Left ventricle myocardium inferior (tissue), 1 donor: ENCODE results near the gene DPH1. TPM values are rescaled to one million over a fixed set of nuclear protein-coding genes. Genes with fewer than 3 reads are reported as not detected.

Experiments used
- DNase-seq: peaks from one replicate; pipeline ENCODE4 v3.0.0-alpha.2; 2020
- H3K27ac ChIP-seq: fragments of 200-600 bp; replicated peaks from 2 replicates; pipeline ENCODE4 v1.8.0; 2021
- H3K27me3 ChIP-seq: fragments of 200-600 bp; 2 replicates; pipeline ENCODE4 v1.8.0; 2021; ENCODE audit warnings: low read depth
- H3K36me3 ChIP-seq: fragments of 200-600 bp; 2 replicates; pipeline ENCODE4 v1.8.0; 2021
- H3K4me1 ChIP-seq: fragments of 200-600 bp; 2 replicates; pipeline ENCODE4 v1.8.0; 2021
- H3K4me3 ChIP-seq: fragments of 200-600 bp; 2 replicates; pipeline ENCODE4 v1.8.0; 2021; ENCODE audit warnings: mild to moderate bottlenecking, moderate library complexity
- H3K9me3 ChIP-seq: fragments of 200-600 bp; replicated peaks from 2 replicates; pipeline ENCODE4 v1.8.0; 2021
- intact Hi-C: fragments of 100-400 bp; cut with micrococcal nuclease; formaldehyde crosslinking; loops from one replicate; pipeline ENCODE4 v1.11.0; 2022
- total RNA-seq: library from RNA; stranded (reverse); fragmentation: NEBNext Ultra II Directional; extraction: Animal tissue kit (Norgen Biotek cat#: 25700); gene quantifications from one replicate; pipeline ENCODE4 v1.2.1, GENCODE V29; 2021
- TF ChIP-seq, protein P1 (sequence below): fragments of 200-600 bp; IDR thresholded peaks from 2 replicates; pipeline ENCODE4 v1.8.0; 2021; ENCODE audit warnings: antibody characterized with exemption, mild to moderate bottlenecking, borderline replicate concordance
- donor health status: DM: no; HTN: yes; CAD: no; lungs with severe emphysema.

DPH1 gene
- total RNA-seq, 1 donor from 2014 or later = 29.1 TPM

DNA sequence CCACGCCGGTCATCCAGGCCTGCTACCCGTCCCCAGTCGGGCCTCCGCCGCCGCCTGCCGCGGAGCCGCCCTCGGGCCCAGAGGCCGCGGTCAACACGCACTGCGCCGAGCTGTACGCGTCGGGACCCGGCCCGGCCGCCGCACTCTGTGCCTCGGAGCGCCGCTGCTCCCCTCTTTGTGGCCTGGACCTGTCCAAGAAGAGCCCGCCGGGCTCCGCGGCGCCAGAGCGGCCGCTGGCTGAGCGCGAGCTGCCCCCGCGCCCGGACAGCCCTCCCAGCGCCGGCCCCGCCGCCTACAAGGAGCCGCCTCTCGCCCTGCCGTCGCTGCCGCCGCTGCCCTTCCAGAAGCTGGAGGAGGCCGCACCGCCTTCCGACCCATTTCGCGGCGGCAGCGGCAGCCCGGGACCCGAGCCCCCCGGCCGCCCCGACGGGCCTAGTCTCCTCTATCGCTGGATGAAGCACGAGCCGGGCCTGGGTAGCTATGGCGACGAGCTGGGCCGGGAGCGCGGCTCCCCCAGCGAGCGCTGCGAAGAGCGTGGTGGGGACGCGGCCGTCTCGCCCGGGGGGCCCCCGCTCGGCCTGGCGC lies 27.3 kb downstream of the DPH1 start:
- peaks cover 85% of the 10 kb centered on the region for H3K4me1 ChIP-seq
- H3K36me3 ChIP-seq = peaks cover 47% of the 10 kb centered on the region
- peak overlapping the region; percentile 96 for H3K27ac ChIP-seq
- no peaks in the 10 kb centered on the region for H3K9me3 ChIP-seq
- intact Hi-C loops = no loop called here
- TF ChIP-seq, protein P1, sequence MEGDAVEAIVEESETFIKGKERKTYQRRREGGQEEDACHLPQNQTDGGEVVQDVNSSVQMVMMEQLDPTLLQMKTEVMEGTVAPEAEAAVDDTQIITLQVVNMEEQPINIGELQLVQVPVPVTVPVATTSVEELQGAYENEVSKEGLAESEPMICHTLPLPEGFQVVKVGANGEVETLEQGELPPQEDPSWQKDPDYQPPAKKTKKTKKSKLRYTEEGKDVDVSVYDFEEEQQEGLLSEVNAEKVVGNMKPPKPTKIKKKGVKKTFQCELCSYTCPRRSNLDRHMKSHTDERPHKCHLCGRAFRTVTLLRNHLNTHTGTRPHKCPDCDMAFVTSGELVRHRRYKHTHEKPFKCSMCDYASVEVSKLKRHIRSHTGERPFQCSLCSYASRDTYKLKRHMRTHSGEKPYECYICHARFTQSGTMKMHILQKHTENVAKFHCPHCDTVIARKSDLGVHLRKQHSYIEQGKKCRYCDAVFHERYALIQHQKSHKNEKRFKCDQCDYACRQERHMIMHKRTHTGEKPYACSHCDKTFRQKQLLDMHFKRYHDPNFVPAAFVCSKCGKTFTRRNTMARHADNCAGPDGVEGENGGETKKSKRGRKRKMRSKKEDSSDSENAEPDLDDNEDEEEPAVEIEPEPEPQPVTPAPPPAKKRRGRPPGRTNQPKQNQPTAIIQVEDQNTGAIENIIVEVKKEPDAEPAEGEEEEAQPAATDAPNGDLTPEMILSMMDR = no peak
- peak overlapping the region; percentile 84 for H3K4me3 ChIP-seq
- H3K27me3 ChIP-seq = peaks cover 85% of the 10 kb centered on the region
- DNase-seq = no peak

DNA sequence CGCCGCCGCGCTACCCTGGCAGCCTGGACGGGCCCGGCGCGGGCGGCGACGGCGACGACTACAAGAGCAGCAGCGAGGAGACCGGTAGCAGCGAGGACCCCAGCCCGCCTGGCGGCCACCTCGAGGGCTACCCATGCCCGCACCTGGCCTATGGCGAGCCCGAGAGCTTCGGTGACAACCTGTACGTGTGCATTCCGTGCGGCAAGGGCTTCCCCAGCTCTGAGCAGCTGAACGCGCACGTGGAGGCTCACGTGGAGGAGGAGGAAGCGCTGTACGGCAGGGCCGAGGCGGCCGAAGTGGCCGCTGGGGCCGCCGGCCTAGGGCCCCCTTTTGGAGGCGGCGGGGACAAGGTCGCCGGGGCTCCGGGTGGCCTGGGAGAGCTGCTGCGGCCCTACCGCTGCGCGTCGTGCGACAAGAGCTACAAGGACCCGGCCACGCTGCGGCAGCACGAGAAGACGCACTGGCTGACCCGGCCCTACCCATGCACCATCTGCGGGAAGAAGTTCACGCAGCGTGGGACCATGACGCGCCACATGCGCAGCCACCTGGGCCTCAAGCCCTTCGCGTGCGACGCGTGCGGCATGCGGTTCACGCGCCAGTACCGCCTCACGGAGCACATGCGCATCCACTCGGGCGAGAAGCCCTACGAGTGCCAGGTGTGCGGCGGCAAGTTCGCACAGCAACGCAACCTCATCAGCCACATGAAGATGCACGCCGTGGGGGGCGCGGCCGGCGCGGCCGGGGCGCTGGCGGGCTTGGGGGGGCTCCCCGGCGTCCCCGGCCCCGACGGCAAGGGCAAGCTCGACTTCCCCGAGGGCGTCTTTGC lies 28.0 kb downstream of the DPH1 start:
- Histone ChIP-seq H3K27me3 (peaks cover 84% of the 10 kb centered on the region), H3K4me3 (peak overlapping the region; percentile 84), H3K27ac (peak overlapping the region; percentile 96), H3K36me3 (peaks cover 51% of the 10 kb centered on the region), H3K9me3 (no peaks in the 10 kb centered on the region), H3K4me1 (peaks cover 92% of the 10 kb centered on the region)
- intact Hi-C loops = no loop called here
- no peak for DNase-seq
- TF ChIP-seq, protein P1 = no peak

DNA sequence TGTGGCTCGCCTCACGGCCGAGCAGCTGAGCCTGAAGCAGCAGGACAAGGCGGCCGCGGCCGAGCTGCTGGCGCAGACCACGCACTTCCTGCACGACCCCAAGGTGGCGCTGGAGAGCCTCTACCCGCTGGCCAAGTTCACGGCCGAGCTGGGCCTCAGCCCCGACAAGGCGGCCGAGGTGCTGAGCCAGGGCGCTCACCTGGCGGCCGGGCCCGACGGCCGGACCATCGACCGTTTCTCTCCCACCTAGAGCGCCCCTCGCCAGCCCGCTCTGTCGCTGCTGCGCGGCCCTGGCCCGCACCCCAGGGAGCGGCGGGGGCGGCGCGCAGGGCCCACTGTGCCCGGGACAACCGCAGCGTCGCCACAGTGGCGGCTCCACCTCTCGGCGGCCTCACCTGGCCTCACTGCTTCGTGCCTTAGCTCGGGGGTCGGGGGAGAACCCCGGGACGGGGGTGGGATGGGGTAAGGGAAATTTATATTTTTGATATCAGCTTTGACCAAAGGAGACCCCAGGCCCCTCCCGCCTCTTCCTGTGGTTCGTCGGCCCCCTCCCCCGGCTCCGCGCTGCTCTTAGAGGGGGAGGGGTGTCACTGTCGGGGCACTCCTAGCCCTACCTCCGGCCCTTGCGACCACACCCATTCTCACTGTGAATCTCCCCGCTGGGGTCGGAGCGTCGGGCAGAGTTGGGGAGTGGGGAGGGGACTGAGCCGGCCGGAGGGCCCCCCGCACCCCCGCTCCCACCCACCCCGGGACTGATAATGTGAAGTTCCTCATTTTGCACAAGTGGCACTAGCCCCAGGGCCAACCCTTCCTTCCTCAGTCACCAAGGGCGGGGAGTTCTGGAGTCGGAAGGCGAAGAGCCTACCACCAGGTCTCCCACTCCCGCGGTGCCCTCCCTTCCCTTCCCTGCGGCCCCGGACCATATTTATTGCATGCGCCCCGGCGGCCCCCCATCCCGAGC lies 28.9 kb downstream of the DPH1 start:
- intact Hi-C loops = no loop called here
- Histone ChIP-seq H3K4me3 (peak overlapping the region; percentile 84), H3K9me3 (no peaks in the 10 kb centered on the region), H3K27me3 (peaks cover 75% of the 10 kb centered on the region), H3K4me1 (peaks cover 94% of the 10 kb centered on the region), H3K36me3 (peaks cover 55% of the 10 kb centered on the region), H3K27ac (peak overlapping the region; percentile 96)
- peak; percentile 85 for DNase-seq
- TF ChIP-seq, protein P1 = peak; percentile 85

DNA sequence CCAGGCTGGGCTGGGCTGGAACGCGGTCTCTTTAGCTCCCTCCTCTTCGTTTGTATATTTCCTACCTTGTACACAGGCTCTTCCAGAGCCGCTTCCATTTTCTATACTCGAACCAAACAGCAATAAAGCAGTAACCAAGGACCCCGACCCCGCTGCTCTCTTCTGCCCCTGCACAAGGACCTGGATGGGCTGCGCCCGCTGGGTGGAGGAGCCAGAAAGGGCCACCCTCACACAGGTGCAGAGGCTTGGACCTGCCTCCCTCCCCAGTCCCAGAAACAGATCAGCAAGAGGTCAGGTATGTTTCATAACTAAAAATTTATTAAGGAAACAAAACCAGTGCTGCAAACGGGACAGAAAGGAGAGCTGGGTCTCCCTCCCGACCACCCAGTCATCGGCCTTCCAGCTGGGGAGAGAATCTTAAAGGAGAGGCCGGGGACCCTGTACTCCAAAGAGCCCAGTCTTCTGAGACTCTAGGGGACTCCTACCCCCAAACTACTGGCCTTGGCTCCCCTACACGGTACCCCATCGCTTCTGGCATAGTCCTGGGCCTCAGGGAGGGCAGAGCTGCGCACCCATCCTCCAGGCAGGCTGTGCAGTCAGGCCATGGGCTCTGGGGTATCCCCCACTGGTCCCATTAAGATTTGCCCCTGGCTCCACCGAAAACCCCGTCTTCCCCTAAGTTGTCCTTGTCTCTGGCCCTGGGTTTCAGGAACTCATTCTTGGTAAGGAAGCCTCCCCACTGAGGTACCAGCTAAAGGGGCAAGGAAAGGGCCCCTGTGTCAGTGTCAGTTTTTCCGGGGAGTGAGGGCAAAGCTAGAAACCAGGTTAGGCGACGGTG lies 29.8 kb downstream of the DPH1 start:
- Histone ChIP-seq H3K9me3 (no peaks in the 10 kb centered on the region), H3K36me3 (peaks cover 59% of the 10 kb centered on the region), H3K27me3 (peaks cover 66% of the 10 kb centered on the region), H3K27ac (peak overlapping the region; percentile 96), H3K4me3 (peak overlapping the region; percentile 84), H3K4me1 (peaks cover 94% of the 10 kb centered on the region)
- intact Hi-C loops = no loop called here
- no peak for DNase-seq
- TF ChIP-seq, protein P1 = no peak

DNA sequence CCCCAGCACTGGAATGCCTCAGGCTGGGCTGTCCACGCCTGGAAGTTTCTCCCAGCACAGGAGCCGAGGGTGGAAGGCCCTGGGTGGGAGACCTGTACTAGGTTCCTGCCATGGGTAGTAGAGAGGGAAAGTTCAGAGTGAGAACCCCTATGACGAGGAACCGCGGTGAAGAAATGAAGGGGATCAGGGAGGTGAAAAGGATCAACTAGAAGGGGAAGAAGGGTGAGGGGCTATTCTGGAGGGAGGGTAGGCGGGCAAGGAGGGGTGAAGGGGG lies 30.4 kb downstream of the DPH1 start:
- H3K27ac ChIP-seq = peak overlapping the region; percentile 96
- peaks cover 62% of the 10 kb centered on the region for H3K27me3 ChIP-seq
- intact Hi-C loops = no loop called here
- H3K4me1 ChIP-seq = peaks cover 95% of the 10 kb centered on the region
- H3K36me3 ChIP-seq = peaks cover 65% of the 10 kb centered on the region
- peak overlapping the region; percentile 84 for H3K4me3 ChIP-seq
- TF ChIP-seq, protein P1 = no peak
- H3K9me3 ChIP-seq = no peaks in the 10 kb centered on the region
- DNase-seq = no peak
